H1 (cell line): ENCODE results near the gene LRRC3C. TPM values are rescaled to one million over a fixed set of nuclear protein-coding genes. Genes with fewer than 3 reads are reported as not detected.

Experiments
- CTCF ChIA-PET: fragments of 300-600 bp; sonication (Branson Sonifier 250); formaldehyde crosslinking; loops from one replicate; lab custom pipeline; 2021; ENCODE audit not compliant: partially characterized antibody; lab: Charles Lee
- POLR2A ChIA-PET: fragments of 300-600 bp; sonication (Branson Sonifier 250); formaldehyde crosslinking; loops from one replicate; lab custom pipeline; 2021; ENCODE audit warnings: inconsistent platforms; ENCODE audit not compliant: partially characterized antibody; lab: Charles Lee
- DNase-seq, 2 experiments: peaks; one replicate each; pipeline versions ENCODE4 v3.0.0 to v3.0.0-alpha.2; 2010 to 2022; ENCODE audit warnings: low spot score in 2 of 2, low read depth in 1 of 2, mixed read lengths in 1 of 2
- FAIRE-seq: peaks from 2 replicates; lab custom pipeline; 2011; peaks lifted over from hg19 to GRCh38; lab: Jason Lieb, UNC
- H2AFZ ChIP-seq: 2 replicates; pipeline ENCODE4 v1.8.1; 2012; ENCODE audit warnings: low read length, inconsistent platforms
- H2AK5ac ChIP-seq: 2 replicates; pipeline ENCODE4 v1.6.1; 2013; ENCODE audit warnings: low read depth, low read length
- H2BK120ac ChIP-seq: replicated peaks from 2 replicates; pipeline ENCODE3; 2013; ENCODE audit warnings: low read depth, low read length, inconsistent platforms
- H2BK12ac ChIP-seq: 2 replicates; pipeline ENCODE4 v1.6.1; 2013; ENCODE audit warnings: low read depth, low read length
- H2BK15ac ChIP-seq: 2 replicates; pipeline ENCODE4 v1.6.1; 2013; ENCODE audit warnings: low read length
- H2BK20ac ChIP-seq: 2 replicates; pipeline ENCODE4 v1.6.1; 2013; ENCODE audit warnings: low read length
- H2BK5ac ChIP-seq: 2 replicates; pipeline ENCODE4 v1.6.1; 2013; ENCODE audit warnings: low read depth, low read length
- H3K14ac ChIP-seq: 2 replicates; pipeline ENCODE4 v1.6.1; 2013; ENCODE audit warnings: inconsistent platforms; ENCODE audit not compliant: insufficient read length
- H3K18ac ChIP-seq: 2 replicates; pipeline ENCODE4 v1.6.1; 2013; ENCODE audit warnings: low read length; ENCODE audit errors: extremely low read depth
- H3K23ac ChIP-seq: 2 replicates; pipeline ENCODE4 v1.6.1; 2013; ENCODE audit warnings: inconsistent platforms; ENCODE audit not compliant: insufficient read length
- H3K23me2 ChIP-seq: 2 replicates; pipeline ENCODE4 v1.6.1; 2013; ENCODE audit warnings: low read depth, low read length
- H3K27ac ChIP-seq: 2 replicates; pipeline ENCODE4 v1.6.1; 2011; ENCODE audit warnings: low read depth, low read length, inconsistent platforms
- H3K27me3 ChIP-seq, 4 experiments: replicated peaks in 1 of 4; 1 replicate in 1 of 4; 2 replicates in 3 of 4; pipeline versions ENCODE4 v1.6.1 to v1.8.1; 2011 to 2013; ENCODE audit warnings: low read length in 3 of 4, mild to moderate bottlenecking in 3 of 4, inconsistent platforms in 2 of 4, mixed read lengths in 2 of 4, moderate library complexity in 1 of 4; ENCODE audit not compliant: control insufficient read depth in 3 of 4, insufficient read depth in 3 of 4; ENCODE audit errors: extremely low read depth in 1 of 4
- H3K36me3 ChIP-seq, 4 experiments: 2 replicates each; pipeline versions ENCODE4 v1.6.1 to v1.8.1; 2011 to 2013; ENCODE audit warnings: mild to moderate bottlenecking in 4 of 4, low read length in 3 of 4, moderate library complexity in 2 of 4, control low read depth in 1 of 4, inconsistent platforms in 1 of 4; ENCODE audit not compliant: insufficient read depth in 4 of 4, control insufficient read depth in 2 of 4
- H3K4ac ChIP-seq: replicated peaks from 2 replicates; pipeline ENCODE3; 2013; ENCODE audit warnings: low read length, low read depth, mixed read lengths, inconsistent platforms; ENCODE audit not compliant: insufficient read length
- H3K4me1 ChIP-seq, 4 experiments: replicated peaks in 1 of 4; 1 replicate in 1 of 4; 2 replicates in 3 of 4; pipeline versions ENCODE4 v1.6.1 to v1.8.1; 2011 to 2013; ENCODE audit warnings: low read length in 3 of 4, inconsistent platforms in 2 of 4, mixed read lengths in 1 of 4; ENCODE audit not compliant: insufficient read depth in 4 of 4, control insufficient read depth in 3 of 4
- H3K4me2 ChIP-seq, 2 experiments: 2 replicates each; pipeline versions ENCODE4 v1.6.1 to v1.8.1; 2011 to 2013; ENCODE audit warnings: low read depth in 2 of 2, low read length in 2 of 2, control low read depth in 1 of 2, inconsistent platforms in 1 of 2, mild to moderate bottlenecking in 1 of 2; ENCODE audit not compliant: insufficient read depth in 1 of 2
- H3K4me3 ChIP-seq, 4 experiments: fragments of 200-600, 300-600 bp in 1 of 4; sonication (generic), shearing (Covaris generic), sonication (Bioruptor Twin) in 1 of 4; 2 replicates each; pipeline versions ENCODE4 v1.5.1 to v1.8.1; 2011 to 2016; ENCODE audit warnings: low read length in 4 of 4, low read depth in 3 of 4, control low read depth in 2 of 4, inconsistent platforms in 2 of 4, mild to moderate bottlenecking in 2 of 4, mixed read lengths in 1 of 4, moderate library complexity in 1 of 4; ENCODE audit not compliant: insufficient read depth in 2 of 4; ENCODE audit errors: extremely low read depth in 1 of 4
- H3K56ac ChIP-seq: replicated peaks from 2 replicates; pipeline ENCODE3; 2013; ENCODE audit warnings: low read depth, mild to moderate bottlenecking, mixed read lengths, low read length, inconsistent platforms; ENCODE audit not compliant: insufficient read length
- H3K79me1 ChIP-seq: 2 replicates; pipeline ENCODE4 v1.6.1; 2013; ENCODE audit warnings: low read depth, low read length, control low read depth
- H3K79me2 ChIP-seq, 2 experiments: 2 replicates each; pipeline versions ENCODE4 v1.6.1 to v1.8.1; 2012 to 2013; ENCODE audit warnings: low read length in 2 of 2, mild to moderate bottlenecking in 2 of 2, inconsistent platforms in 1 of 2; ENCODE audit not compliant: insufficient read depth in 2 of 2, control insufficient read depth in 1 of 2
- H3K9ac ChIP-seq, 4 experiments: replicated peaks in 1 of 4; 1 replicate in 1 of 4; 2 replicates in 3 of 4; pipeline versions ENCODE4 v1.6.1 to v1.8.1; 2011 to 2013; ENCODE audit warnings: low read depth in 3 of 4, low read length in 3 of 4, control low read depth in 2 of 4, mild to moderate bottlenecking in 2 of 4, moderate library complexity in 2 of 4, inconsistent platforms in 1 of 4; ENCODE audit errors: extremely low read depth in 1 of 4
- H3K9me3 ChIP-seq, 2 experiments: 2 replicates each; pipeline versions ENCODE4 v1.6.1 to v1.8.1; 2012 to 2013; ENCODE audit warnings: mild to moderate bottlenecking in 2 of 2, moderate library complexity in 2 of 2, control low read depth in 1 of 2, inconsistent platforms in 1 of 2, low read depth in 1 of 2, low read length in 1 of 2, mixed read lengths in 1 of 2; ENCODE audit not compliant: insufficient read depth in 2 of 2
- H4K20me1 ChIP-seq, 2 experiments: replicated peaks in 1 of 2; 2 replicates each; pipeline versions ENCODE3 to v1.8.1; 2011 to 2013; ENCODE audit warnings: inconsistent platforms in 2 of 2, low read length in 2 of 2, mild to moderate bottlenecking in 1 of 2; ENCODE audit not compliant: insufficient read depth in 2 of 2, control insufficient read depth in 1 of 2
- H4K5ac ChIP-seq: 2 replicates; pipeline ENCODE4 v1.6.1; 2013; ENCODE audit warnings: low read length, low read depth, mixed read lengths, inconsistent platforms; ENCODE audit not compliant: insufficient read length
- H4K8ac ChIP-seq: 2 replicates; pipeline ENCODE4 v1.8.0; 2013; ENCODE audit warnings: mild to moderate bottlenecking, moderate library complexity, low read length, inconsistent platforms; ENCODE audit not compliant: insufficient read depth; ENCODE audit errors: extremely low read depth
- H4K91ac ChIP-seq: replicated peaks from 2 replicates; pipeline ENCODE3; 2013; ENCODE audit warnings: low read length, mixed read lengths, inconsistent platforms; ENCODE audit not compliant: insufficient read length
- CTCF ChIP-seq, 3 experiments: IDR thresholded peaks; 1 replicate in 2 of 3; 2 replicates in 1 of 3; pipeline versions ENCODE4 v1.5.1 to v1.6.1; 2011; ENCODE audit warnings: low read length in 3 of 3, mild to moderate bottlenecking in 3 of 3, inconsistent platforms in 2 of 3, low read depth in 1 of 3, moderate library complexity in 1 of 3; ENCODE audit not compliant: insufficient read depth in 1 of 3; ENCODE audit errors: control extremely low read depth in 1 of 3
- HDAC6 ChIP-seq: IDR thresholded peaks from one replicate; pipeline ENCODE4 v1.7.1; 2012; ENCODE audit warnings: low read depth, mild to moderate bottlenecking, inconsistent platforms, low read length, moderate library complexity
- RAD21 ChIP-seq, 2 experiments: IDR thresholded peaks in 1 of 2; conservative IDR thresholded peaks in 1 of 2; 2 replicates each; pipeline ENCODE4 v1.6.1; 2011; ENCODE audit warnings: low read depth in 2 of 2, low read length in 2 of 2, improper control_type of control experiment in 1 of 2, inconsistent platforms in 1 of 2, mild to moderate bottlenecking in 1 of 2, moderate library complexity in 1 of 2
- WGBS, 2 experiments: shearing (Covaris generic) in 1 of 2; methylation state at CpG; one replicate each; pipeline versions ENCODE4 v1.1.6 to v1.1.7; 2013 to 2015; ENCODE audit warnings: low lambda C conversion rate in 2 of 2, mixed read lengths in 2 of 2, inconsistent platforms in 1 of 2, low coverage in 1 of 2, missing lambda C conversion rate in 1 of 2; ENCODE audit not compliant: insufficient replicate concordance in 2 of 2, insufficient coverage in 1 of 2, insufficient read length in 1 of 2; ENCODE audit errors: extremely low coverage in 1 of 2, missing lambda C conversion rate in 1 of 2; 5-methylcytosine and 5-hydroxymethylcytosine counted together
- polyA plus RNA-seq, 7 experiments: library from polyadenylated mRNA; depleted of rRNA in 3 of 7; stranded (reverse) in 5 of 7; unstranded in 2 of 7; fragments of >200 nt in 5 of 7; fragments of 200-250 nt in 2 of 7; gene quantifications; 1 replicate in 5 of 7; 2 replicates in 1 of 7; 4 replicates in 1 of 7; pipeline versions ENCODE4 v1.2.1 to v1.2.3, GENCODE V29; 2011 to 2013; ENCODE audit warnings: missing spikeins in 2 of 7, mixed read lengths in 2 of 7
- total RNA-seq: library from RNA; stranded (reverse); fragmentation: NEBNext Ultra II Directional; extraction: Animal tissue kit (Norgen Biotek cat#: 25700); gene quantifications from 2 replicates; pipeline ENCODE4 v1.2.1, GENCODE V29; 2021

The LRRC3C gene
- total and polyA plus RNA-seq, 2 of the 8 experiments (the other 6 are each of a cell fraction or from before 2014, with no cell fraction given): not detected

GRCh38 chr17:39939588-39940419 is 12.3 kb downstream of the LRRC3C start:
- no peak overlapping the region for H2BK5ac ChIP-seq
- CTCF ChIA-PET: interaction anchor here (0.8 to 4.1 kb wide), 10 partner anchors 8 to 73 kb away, joined by 3 to 16 read pairs (median 6); partner anchors contain the start of genes GSDMB, LRRC3C, ORMDL3 and PSMD3
- H3K14ac ChIP-seq: no peak overlapping the region
- H3K79me1 ChIP-seq: no peaks in the 10 kb centered on the region
- no peak overlapping the region for H3K23ac ChIP-seq
- no peak overlapping the region for H3K18ac ChIP-seq
- H2AFZ ChIP-seq: peak overlapping the region; percentile 49; the same call in 1 of the 2 replicates
- no peak overlapping the region for H4K5ac ChIP-seq
- DNase-seq (no peak), FAIRE-seq (no peak)
- H2AK5ac ChIP-seq: no peak overlapping the region
- 0 out of 2 replicates have a peak overlapping the region, but pooled peaks have one; percentile 55 for H2BK20ac ChIP-seq
- 0 out of 2 replicates have a peak, but pooled peaks cover 2% of the 10 kb centered on the region for H3K23me2 ChIP-seq
- no peak overlapping the region for H2BK15ac ChIP-seq
- no peaks in the 10 kb centered on the region for H3K9me3 ChIP-seq
- no peak overlapping the region for H2BK120ac ChIP-seq
- WGBS, 2 experiments: 76% methylated on average over 6 of the region's 6 CpGs; no CpG with 5 or more reads in 1 of the 2 experiments
- POLR2A ChIA-PET: interaction anchor here (0.7 to 3.1 kb wide), 3 partner anchors 9 to 44 kb away, joined by 3 to 10 read pairs (median 5); partner anchors contain the start of genes LRRC3C and ORMDL3
- no peak overlapping the region for H4K8ac ChIP-seq
- H3K56ac ChIP-seq: no peak overlapping the region
- no peak overlapping the region for H2BK12ac ChIP-seq
- no peak overlapping the region for H3K4ac ChIP-seq
- H3K4me2 ChIP-seq: no peak overlapping the region
- no peak overlapping the region for H4K91ac ChIP-seq
- no peaks in the 10 kb centered on the region for H3K27me3 ChIP-seq
- no peaks in the 10 kb centered on the region for H3K79me2 ChIP-seq
- no peak overlapping the region for H3K9ac ChIP-seq
- TF ChIP-seq HDAC6 (no peak), CTCF (IDR thresholded peaks at IDR 0.05; ENCODE audit: control extremely low read depth in 1 of 3, insufficient read depth in 1 of 3, low read depth in 1 of 3, low read length in 3 of 3) (peak; percentile 17 to 38 (median 20); a peak in 3 of 4 replicates), RAD21 (IDR thresholded peaks at IDR 0.05 in 1 of 2, conservative IDR thresholded peaks at IDR 0.05 in 1 of 2; ENCODE audit: low read depth in 2 of 2, low read length in 2 of 2) (peak; percentile 19 to 31; a peak in 3 of 4 replicates)
- no peak overlapping the region for H3K4me3 ChIP-seq
- no peaks in the 10 kb centered on the region for H4K20me1 ChIP-seq
- no peak overlapping the region for H3K27ac ChIP-seq
- H3K4me1 ChIP-seq: peaks cover 0 to 3% (median 0%) of the 10 kb centered on the region in 4 experiments; a peak in 3 of 7 replicates
- H3K36me3 ChIP-seq: no peaks in the 10 kb centered on the region
